Right cardiac atrium (tissue), 5 donors: ENCODE data around the gene RBM28. TPM values are rescaled to one million over a fixed set of nuclear protein-coding genes. Genes with fewer than 3 reads are reported as not detected.

ENCODE experiments used
- ATAC-seq, 2 donors: fragments of 200-7000 bp; cut with Tn5 transposase; one replicate each; pipeline versions ENCODE4 v1.8.0 to v1.9.1; 2020; ENCODE audit warnings: moderate library complexity in 2 of 2, mild to moderate bottlenecking in 1 of 2
- DNase-seq, 3 donors: peaks; one replicate each; pipeline ENCODE4 v3.0.0-alpha.2; 2020
- H3K27ac ChIP-seq: one replicate; pipeline ENCODE4 v1.5.1; 2013; ENCODE audit warnings: mild to moderate bottlenecking, low read length, control low read depth, moderate library complexity
- H3K27me3 ChIP-seq: one replicate; pipeline ENCODE4 v1.6.1; 2013; ENCODE audit not compliant: control insufficient read depth, insufficient read depth
- H3K4me1 ChIP-seq: one replicate; pipeline ENCODE4 v1.6.1; 2013; ENCODE audit warnings: low read length; ENCODE audit not compliant: control insufficient read depth, insufficient read depth
- H3K4me3 ChIP-seq: one replicate; pipeline ENCODE4 v1.5.1; 2013; ENCODE audit warnings: low read length, control low read depth
- H3K9me3 ChIP-seq: one replicate; pipeline ENCODE4 v1.6.1; 2013; ENCODE audit warnings: low read length; ENCODE audit not compliant: control insufficient read depth
- WGBS: extraction: QIAGEN DNeasy Blood & Tissue Kit; methylation state at CpG from one replicate; pipeline ENCODE4 v1.1.7; 2013; 5-methylcytosine and 5-hydroxymethylcytosine counted together
- intact Hi-C, 4 donors: fragments of 100-400 bp; cut with DNase I; formaldehyde crosslinking; loops; one replicate each; pipeline versions ENCODE4 v1.11.0 to v1.14.0; 2022 to 2023
- polyA plus RNA-seq: library from polyadenylated mRNA; stranded (reverse); fragments of 200-250 nt; gene quantifications from one replicate; pipeline ENCODE4 v1.2.3, GENCODE V29; 2013
- total RNA-seq, 4 donors: library from RNA; stranded (reverse); fragmentation: NEBNext Ultra II Directional; extraction: Animal tissue kit (Norgen Biotek cat#: 25700); gene quantifications; one replicate each; pipeline ENCODE4 v1.2.1, GENCODE V29; 2021
- donor health status: healthy with polysubstance abuse.
- donor health status: DM: no; HTN: yes; CAD: no.
- donor health status: DM: no; HTN: no; CAD: no.
- donor health status: DM: no; HTN: yes; CAD: no; lungs with severe emphysema.
- donor health status: DM: yes; HTN: yes; CAD: no.

The RBM28 gene
- total and polyA plus RNA-seq, 5 donors = 21.6 to 34.8 (median 30.8) TPM

GRCh38 chr7:128385988-128386925 is 42.5 kb upstream of the RBM28 start:
- intact Hi-C loops = loop anchor here (5.0 kb wide), 2 partner anchors 34 to 39 kb away; no protein-coding TSS in a partner anchor
- 88% methylated on average over 4 of the region's 4 CpGs for WGBS
- H3K27me3 ChIP-seq = no peaks in the 10 kb centered on the region
- H3K27ac ChIP-seq = no peak overlapping the region
- H3K9me3 ChIP-seq = no peaks in the 10 kb centered on the region
- no peak for ATAC-seq
- no peak overlapping the region for H3K4me3 ChIP-seq
- no peaks in the 10 kb centered on the region for H3K4me1 ChIP-seq
- DNase-seq = no peak

DNA sequence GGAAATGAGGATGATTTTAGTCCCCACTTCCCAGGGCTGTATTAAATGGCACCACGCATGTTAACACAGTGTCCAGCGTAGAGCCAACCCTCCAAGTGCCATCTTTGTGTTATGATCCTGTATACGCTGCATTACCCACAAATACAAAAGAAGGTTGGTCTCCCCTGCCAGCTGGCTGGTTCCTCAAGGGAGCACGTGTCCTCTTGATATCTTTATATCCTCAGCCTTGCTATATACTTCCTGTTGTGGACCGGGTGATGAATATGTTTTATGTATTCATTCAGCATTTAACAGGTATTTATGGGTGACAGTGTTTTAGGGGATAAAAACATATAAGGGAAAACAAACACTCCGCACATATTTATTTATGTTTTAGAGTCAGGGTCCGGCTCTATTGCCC is 41.0 kb upstream of the RBM28 start:
- intact Hi-C loops = loop anchor here (5.0 kb wide), 2 partner anchors 32 to 37 kb away; no protein-coding TSS in a partner anchor
- ATAC-seq (no peak), DNase-seq (no peak)
- no peaks in the 10 kb centered on the region for H3K4me1 ChIP-seq
- no peak overlapping the region for H3K4me3 ChIP-seq
- no peak overlapping the region for H3K27ac ChIP-seq
- 77% methylated on average over 7 of the region's 7 CpGs for WGBS
- H3K27me3 ChIP-seq = no peaks in the 10 kb centered on the region
- no peaks in the 10 kb centered on the region for H3K9me3 ChIP-seq

DNA sequence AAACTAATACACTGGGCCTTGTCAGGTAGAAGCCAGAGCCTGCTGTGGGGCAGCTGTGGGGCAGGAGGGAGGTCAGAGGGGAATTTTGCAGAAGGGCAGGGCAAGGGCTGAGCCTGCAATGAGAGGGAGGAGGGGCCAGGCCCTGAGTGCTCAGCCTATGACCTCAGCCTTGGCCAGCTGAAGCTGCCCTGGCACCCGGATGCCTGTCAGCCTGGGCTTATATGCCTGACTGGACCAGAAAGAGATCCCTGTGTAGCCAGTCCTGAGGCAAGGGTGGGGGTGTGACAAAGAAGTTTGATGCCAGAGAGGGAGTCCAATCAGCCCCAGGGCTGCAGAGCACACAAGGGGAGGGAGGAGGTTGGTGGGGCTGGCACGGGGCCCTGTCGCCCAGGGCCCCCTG is 40.1 kb upstream of the RBM28 start:
- intact Hi-C loops = no loop called here
- Histone ChIP-seq H3K27me3 (no peaks in the 10 kb centered on the region), H3K27ac (no peak overlapping the region), H3K4me3 (no peak overlapping the region), H3K4me1 (no peaks in the 10 kb centered on the region), H3K9me3 (no peaks in the 10 kb centered on the region)
- 63% methylated on average over 3 of the region's 3 CpGs for WGBS
- DNase-seq (peak in 1 of 3 donors; percentile 75), ATAC-seq (peak in 1 of 2 donors; percentile 6)

DNA sequence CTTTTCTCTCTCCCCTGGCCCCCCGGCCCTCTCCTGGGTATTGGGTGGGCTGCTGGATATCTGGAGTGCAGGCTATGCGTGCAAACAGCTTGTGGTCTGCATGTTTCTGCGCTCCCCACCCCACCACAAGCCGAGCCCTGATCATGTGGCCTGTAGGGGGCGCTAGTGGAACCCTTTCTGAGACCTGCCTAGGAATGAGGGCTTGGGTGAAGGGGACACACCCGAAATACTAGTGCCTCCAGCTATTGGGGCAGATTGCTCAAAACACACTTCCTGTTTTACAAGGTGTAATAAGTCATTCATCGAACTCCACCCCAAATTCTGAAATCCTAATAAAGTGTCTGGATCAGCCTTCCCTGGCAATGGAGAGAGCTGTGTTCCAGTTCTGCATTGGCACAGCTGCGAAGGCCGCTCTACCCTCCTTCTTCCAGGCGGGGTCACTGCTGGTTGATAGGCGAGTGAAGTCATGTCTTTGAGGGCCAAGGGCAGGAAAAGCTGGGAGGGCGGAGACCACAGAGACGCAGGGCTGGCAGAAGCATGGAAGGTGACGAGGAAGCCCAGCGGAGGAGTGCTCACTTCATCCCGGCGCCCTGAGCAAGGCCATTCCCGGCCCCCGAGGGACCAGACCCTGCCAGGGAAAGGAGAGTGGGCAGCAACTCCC is 37.6 kb upstream of the RBM28 start:
- Histone ChIP-seq H3K4me1 (no peaks in the 10 kb centered on the region), H3K9me3 (no peaks in the 10 kb centered on the region), H3K27me3 (no peaks in the 10 kb centered on the region), H3K4me3 (no peak overlapping the region), H3K27ac (no peak overlapping the region)
- ATAC-seq = peak; percentile 78 to 81
- DNase-seq = peak in 1 of 3 donors; percentile 86
- WGBS = 62% methylated on average over 19 of the region's 19 CpGs
- intact Hi-C loops = no loop called here

DNA sequence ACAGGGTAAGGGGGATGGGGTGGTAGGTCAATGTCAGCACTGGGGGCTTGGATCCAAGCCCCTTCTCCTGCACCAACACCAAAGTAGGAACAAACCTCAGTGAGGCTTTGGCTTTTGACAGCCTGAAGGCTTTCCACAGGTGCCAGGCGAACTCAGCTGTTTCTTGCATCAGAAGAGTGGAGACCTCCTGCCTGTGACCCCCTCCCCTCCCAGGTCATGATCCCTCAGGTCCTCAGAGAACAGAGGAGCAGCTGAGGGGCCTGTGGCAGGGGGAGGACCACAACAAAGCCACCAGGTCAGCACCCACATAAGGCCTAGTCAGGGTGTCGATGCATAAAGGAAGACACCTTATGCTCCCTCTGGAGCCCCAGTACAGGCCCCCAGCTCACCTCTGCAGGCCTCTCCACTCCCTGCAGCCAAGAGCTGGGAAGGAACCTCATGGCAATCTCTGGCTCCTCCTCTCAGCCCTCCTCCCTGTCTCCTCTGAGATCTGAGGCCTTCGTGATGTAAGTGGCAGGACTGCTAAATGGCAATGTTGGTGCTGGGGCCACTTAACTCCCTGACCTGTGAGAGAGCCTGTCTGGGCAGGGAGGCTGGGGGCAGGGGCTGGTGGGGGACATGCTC is 36.9 kb upstream of the RBM28 start:
- Histone ChIP-seq H3K4me3 (no peak overlapping the region), H3K27me3 (no peaks in the 10 kb centered on the region), H3K9me3 (no peaks in the 10 kb centered on the region), H3K4me1 (no peaks in the 10 kb centered on the region), H3K27ac (no peak overlapping the region)
- DNase-seq (no peak), ATAC-seq (no peak)
- intact Hi-C loops = no loop called here
- WGBS = 80% methylated on average over 3 of the region's 3 CpGs

DNA sequence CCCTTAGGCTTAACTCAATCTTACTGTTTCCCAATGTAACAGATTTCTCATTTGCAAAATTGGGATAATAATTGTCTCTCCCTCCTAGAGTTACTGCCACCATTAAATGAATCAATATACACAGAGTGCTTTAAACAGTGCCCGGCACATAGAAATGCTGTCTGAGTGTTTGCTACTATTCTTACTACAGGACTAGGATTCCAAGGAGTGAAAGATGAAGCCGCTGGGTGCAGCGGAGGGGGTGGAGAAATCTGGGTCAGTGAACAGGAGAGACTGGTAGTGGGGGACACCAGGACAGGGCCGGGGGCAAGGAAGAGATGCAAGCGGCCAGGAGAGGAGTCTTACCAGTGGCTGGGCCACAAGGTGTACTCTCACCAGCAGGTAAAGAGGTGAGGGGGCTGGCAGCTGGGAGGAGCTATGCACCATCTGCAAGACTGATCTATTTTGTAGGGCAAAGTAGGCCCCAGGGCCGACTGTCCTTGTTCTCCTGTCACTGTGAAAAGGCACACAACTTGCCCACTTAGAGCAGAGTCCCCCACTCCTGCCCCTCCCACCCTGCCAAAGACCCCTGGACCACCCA is 36.3 kb upstream of the RBM28 start:
- 87% methylated on average over 6 of the region's 6 CpGs for WGBS
- intact Hi-C loops = no loop called here
- ATAC-seq (no peak), DNase-seq (no peak)
- no peaks in the 10 kb centered on the region for H3K27me3 ChIP-seq
- no peak overlapping the region for H3K27ac ChIP-seq
- no peaks in the 10 kb centered on the region for H3K4me1 ChIP-seq
- no peaks in the 10 kb centered on the region for H3K9me3 ChIP-seq
- no peak overlapping the region for H3K4me3 ChIP-seq

DNA sequence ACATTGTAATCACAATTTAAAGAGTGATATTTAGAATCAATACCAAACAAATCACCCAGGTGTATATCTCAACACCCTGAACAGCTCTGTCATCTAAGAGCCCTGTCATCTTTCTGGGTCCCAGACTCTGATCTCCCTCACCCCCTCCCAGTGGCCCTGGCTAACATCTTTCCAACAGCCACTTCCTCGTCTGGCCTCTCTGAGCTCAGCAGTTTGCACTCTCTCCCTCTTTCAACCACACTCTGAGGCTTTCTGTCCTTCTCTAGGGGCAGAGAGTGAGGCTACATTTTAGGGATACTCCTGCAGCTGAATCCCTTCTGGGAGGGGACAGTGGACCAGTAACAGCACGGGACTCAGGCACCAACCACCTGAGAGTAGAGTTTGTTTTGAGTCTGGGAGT is 34.9 kb upstream of the RBM28 start:
- intact Hi-C loops = no loop called here
- WGBS = 39% methylated on average over 2 of the region's 2 CpGs
- DNase-seq (no peak), ATAC-seq (no peak)
- Histone ChIP-seq H3K4me3 (no peak overlapping the region), H3K27ac (no peak overlapping the region), H3K27me3 (no peaks in the 10 kb centered on the region), H3K9me3 (no peaks in the 10 kb centered on the region), H3K4me1 (no peaks in the 10 kb centered on the region)

DNA sequence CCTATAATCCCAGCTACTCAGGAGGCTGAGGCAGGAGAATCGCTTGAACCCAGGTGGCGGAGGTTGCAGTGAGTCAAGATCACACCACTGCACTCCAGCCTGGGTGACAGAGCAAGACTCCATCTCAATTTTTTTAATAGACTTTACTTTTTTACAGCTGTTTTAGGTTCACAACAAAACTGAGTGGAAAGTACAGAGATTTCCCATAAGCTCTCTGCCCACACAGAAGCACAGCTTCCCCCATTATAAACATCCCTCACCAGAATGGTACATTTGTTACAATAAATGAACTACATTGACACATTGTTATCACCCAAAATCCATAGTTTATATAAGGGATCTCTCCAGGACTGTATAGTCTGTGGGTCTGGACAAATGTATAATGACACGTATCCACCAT is 32.4 kb upstream of the RBM28 start:
- Histone ChIP-seq H3K27ac (no peak overlapping the region), H3K27me3 (no peaks in the 10 kb centered on the region), H3K4me3 (no peak overlapping the region), H3K9me3 (no peaks in the 10 kb centered on the region), H3K4me1 (no peaks in the 10 kb centered on the region)
- WGBS = 96% methylated on average over 3 of the region's 3 CpGs
- intact Hi-C loops = no loop called here
- ATAC-seq (no peak), DNase-seq (no peak)

GRCh38 chr7:128374041-128374440 is 30.3 kb upstream of the RBM28 start:
- DNase-seq = no peak
- H3K27me3 ChIP-seq = no peaks in the 10 kb centered on the region
- WGBS = 44% methylated on average over 1 of the region's 1 CpG
- no peak for ATAC-seq
- no peaks in the 10 kb centered on the region for H3K9me3 ChIP-seq
- no peaks in the 10 kb centered on the region for H3K4me1 ChIP-seq
- intact Hi-C loops = no loop called here
- H3K27ac ChIP-seq = no peak overlapping the region
- H3K4me3 ChIP-seq = no peak overlapping the region

DNA sequence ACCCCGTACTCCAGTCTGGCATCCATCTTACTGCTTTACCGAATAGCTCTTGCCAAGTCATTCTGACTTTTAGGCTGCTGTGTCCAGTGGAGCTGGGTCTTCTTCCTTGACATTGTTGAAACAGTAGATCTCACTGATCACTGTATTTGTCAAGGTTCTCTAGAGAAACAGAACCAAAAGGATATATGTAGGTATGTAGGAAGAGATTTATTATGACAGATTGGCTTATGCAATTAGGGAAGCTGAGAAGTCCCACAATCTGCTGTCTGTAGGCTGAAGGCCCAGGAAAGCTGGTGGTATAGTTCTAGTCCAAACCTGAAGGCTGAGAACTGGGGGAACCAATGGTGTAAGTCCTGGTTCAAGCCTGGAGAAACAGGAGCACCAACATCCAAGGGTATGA is 29.9 kb upstream of the RBM28 start:
- Histone ChIP-seq H3K27ac (no peak overlapping the region), H3K4me3 (no peak overlapping the region), H3K27me3 (no peaks in the 10 kb centered on the region), H3K9me3 (no peaks in the 10 kb centered on the region), H3K4me1 (no peaks in the 10 kb centered on the region)
- ATAC-seq (no peak), DNase-seq (no peak)
- 65% methylated on average over 2 of the region's 2 CpGs for WGBS
- intact Hi-C loops = no loop called here

DNA sequence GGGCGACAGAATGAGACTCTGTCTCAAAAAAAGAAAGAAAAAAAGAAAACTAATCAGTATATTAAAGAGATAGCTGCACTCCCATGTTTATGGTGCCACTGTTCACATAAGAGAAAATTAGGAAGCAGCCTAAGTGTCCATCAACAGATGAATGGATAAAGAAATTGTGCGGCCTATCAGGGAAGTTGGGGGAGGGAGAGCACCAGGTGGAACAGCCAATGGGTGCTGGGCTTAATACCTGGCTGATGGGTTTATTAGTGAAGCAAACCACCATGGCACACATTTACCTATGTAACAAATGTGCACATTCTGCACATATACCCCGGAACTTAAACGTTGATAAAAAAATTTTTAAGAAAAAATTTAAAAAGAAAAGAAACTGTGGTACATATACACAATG is 26.8 kb upstream of the RBM28 start:
- H3K4me1 ChIP-seq = no peaks in the 10 kb centered on the region
- no peak for DNase-seq
- no peak for ATAC-seq
- intact Hi-C loops = no loop called here
- no peaks in the 10 kb centered on the region for H3K27me3 ChIP-seq
- H3K4me3 ChIP-seq = no peak overlapping the region
- H3K27ac ChIP-seq = no peak overlapping the region
- H3K9me3 ChIP-seq = no peaks in the 10 kb centered on the region
- WGBS = 87% methylated on average over 4 of the region's 4 CpGs
